ENCODE results near the gene DGKB.
A peak's percentile ranks its signal among the peaks of the same experiment; 100 is the strongest.

DGKB gene

GRCh38 chr7:14457568-14458453, 444.7 kb downstream of the DGKB start:
- DNase-seq (ENCODE audit: low spot score): peak; percentile 60

DNA sequence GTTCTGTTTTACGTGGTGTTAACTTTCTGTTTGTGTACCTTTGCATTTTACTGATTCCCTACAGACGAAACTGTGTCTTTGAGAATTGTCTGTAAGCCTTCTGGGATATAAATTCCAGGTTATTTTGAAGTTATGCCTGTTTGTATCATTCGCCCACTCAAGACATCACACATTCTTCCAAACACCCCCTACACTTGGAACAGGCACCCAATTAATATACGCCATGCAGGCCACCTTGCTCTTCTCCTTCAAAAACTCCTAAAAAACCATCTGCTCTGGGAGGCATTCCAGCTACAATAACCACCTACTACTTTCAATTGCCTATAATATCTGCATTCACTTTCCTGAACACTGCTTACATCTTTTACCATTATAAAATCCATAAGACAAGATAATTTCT, 453.3 kb downstream of the DGKB start:
- no peak for DNase-seq (ENCODE audit: low spot score)

DNA sequence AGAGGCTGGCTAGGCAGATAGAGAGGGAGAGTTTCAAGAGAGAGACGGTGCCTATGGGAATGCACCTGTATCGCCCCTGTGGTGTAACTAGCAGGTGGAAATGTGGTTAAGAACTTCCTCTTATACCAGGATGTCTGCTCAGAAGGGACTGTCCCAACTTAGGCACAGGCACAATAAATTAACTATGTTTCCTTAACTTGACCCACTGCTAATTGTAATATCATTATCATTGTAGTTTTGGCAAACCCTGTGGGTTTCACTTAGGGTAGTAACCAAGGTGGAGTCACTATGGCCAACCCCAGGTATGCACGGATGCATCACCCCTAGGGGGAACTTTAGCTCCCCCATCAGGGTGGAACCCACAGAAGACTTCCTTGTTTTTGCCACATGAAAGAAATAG, 455.7 kb downstream of the DGKB start:
- DNase-seq (ENCODE audit: low spot score): no peak

GRCh38 chr7:14446219-14446618, 456.3 kb downstream of the DGKB start:
- no peak for DNase-seq (ENCODE audit: low spot score)

GRCh38 chr7:14438366-14438765, 464.2 kb downstream of the DGKB start:
- DNase-seq (ENCODE audit: low spot score): no peak

GRCh38 chr7:14436878-14437277, 465.7 kb downstream of the DGKB start:
- no peak for DNase-seq (ENCODE audit: low spot score)

DNA sequence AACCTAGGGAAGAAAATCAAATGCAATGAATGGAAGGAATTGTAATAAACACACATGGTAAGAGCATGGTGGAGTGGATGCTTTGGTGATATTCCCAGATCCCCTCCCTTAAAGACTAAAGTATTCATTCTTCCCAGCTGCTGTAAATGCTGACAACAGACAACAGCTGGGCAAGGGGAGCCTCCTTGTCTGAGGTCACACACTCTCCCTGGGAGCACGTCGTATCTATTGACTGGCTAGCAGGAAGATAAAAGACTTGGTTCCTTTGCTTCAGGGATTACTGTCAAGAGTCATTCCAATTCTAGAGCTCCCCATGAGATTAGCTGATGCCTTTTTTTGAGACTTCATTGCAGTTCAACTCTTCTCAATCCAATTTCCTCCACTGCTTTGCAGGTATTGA, 469.6 kb downstream of the DGKB start:
- DNase-seq (ENCODE audit: low spot score): no peak

DNA sequence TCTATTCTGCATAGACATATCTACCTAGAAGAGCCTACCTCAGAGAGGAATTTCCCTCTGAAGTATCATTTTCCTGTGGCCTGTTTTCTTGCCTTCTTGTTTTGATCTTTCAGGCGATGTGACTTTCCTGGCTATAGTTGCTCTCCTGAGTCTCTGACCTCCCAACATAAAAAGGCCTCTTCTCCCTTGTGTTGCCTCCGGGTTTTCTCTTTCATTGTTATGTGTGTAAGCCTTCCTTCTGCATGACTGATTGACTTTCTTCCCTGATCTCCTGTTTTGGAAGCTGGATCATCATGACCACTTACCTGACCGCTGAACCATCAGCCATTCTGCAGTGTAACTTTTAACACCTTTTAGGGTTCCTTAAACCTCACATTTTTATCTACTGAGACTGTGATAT, 471.6 kb downstream of the DGKB start:
- DNase-seq (ENCODE audit: low spot score): no peak

DNA sequence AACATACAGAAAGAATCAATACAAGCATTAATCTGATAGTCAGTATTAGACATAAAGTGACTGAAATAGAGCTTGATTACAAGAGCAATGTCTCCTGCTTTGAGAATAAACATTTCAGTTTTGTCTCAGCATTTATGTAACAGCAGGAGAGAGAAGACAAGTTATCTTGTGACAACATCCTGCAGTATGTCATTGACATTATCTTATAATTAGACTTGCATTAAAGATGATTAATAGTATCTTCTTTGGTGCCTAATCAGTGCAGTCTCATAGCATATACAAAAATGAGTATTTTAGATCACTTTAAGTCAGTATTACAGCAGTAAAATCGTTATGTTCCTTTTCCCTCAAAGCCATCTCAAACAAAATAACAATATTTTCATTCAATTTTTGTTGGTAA, 477.0 kb downstream of the DGKB start:
- no peak for DNase-seq (ENCODE audit: low spot score)

DNA sequence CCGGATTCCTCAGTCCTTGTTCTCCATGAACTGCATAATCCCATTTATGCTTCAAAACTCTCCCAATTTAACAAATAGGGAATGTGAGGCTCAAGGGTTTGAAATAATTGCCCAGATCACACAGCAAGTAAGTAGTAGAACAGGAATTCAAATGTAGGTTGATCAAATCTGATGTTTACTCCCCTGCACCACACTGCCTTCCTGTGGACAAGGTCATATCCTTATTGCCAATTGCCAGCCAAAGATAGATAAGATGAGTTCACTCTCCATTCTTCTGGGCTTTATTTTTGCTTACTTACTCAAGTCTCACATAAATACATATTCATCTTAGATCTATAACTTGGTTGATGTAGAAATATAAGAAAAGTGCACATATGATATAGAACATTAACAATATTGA, 477.9 kb downstream of the DGKB start:
- no peak for DNase-seq (ENCODE audit: low spot score)

DNA sequence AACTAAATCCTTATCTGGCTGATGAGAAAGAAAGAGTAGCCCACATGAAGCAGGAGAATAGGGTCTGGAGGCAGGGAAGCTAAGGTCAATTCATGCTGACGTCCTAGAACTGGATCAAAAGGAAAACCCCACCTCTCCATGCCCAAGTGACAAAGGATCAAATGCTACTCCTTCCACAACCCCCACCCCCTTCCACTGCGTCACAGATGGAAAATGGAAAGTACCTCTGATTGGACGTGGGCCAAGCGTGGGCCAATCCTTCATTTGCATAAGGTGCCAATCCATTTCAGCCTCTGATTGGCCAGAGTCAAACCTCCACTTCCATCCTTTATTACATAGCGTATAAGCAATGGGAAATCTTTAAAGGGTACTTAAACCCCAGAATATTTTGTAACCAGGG, 481.8 kb downstream of the DGKB start:
- no peak for DNase-seq (ENCODE audit: low spot score)

GRCh38 chr7:14419531-14419930, 483.0 kb downstream of the DGKB start:
- no peak for DNase-seq (ENCODE audit: low spot score)

GRCh38 chr7:14418633-14419032, 483.9 kb downstream of the DGKB start:
- DNase-seq (ENCODE audit: low spot score): no peak

- DNase-seq (ENCODE audit: low spot score): peak; percentile 5
Observed at GRCh38 chr7:14414274-14414986, 488.1 kb downstream of the DGKB start.

- no peak for DNase-seq (ENCODE audit: low spot score)
Observed at GRCh38 chr7:14407246-14408015, 495.1 kb downstream of the DGKB start.

- DNase-seq (ENCODE audit: low spot score): no peak
Observed at GRCh38 chr7:14403587-14403986, 499.0 kb downstream of the DGKB start.

- no peak for DNase-seq (ENCODE audit: low spot score)
Observed at GRCh38 chr7:14400271-14400670, 502.3 kb downstream of the DGKB start.

- no peak for DNase-seq (ENCODE audit: low spot score)
Observed at GRCh38 chr7:14398526-14398925, 504.0 kb downstream of the DGKB start.

- DNase-seq (ENCODE audit: low spot score): no peak
Observed at GRCh38 chr7:14395860-14396259, 506.7 kb downstream of the DGKB start.

DNA sequence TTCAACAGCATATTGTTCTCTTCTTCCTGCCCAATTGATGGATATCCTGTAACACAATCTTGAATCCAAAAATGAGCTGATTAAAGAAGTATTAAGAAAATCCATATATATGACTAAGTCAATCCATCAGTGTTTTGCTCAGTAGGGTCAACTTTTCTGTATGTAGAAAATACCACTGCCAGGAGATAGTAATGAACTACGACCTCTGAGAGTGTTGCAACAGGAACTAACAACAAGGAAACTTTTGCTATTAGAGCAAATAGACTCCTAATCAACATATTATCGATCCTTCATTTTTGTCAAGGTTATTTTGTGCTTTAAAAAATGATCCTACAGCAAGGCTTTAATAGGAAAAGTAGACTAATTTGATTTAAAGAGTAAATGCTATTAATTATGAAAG, 507.8 kb downstream of the DGKB start:
- no peak for DNase-seq (ENCODE audit: low spot score)

- no peak for DNase-seq (ENCODE audit: low spot score)
Observed at GRCh38 chr7:14389595-14389994, 513.0 kb downstream of the DGKB start.

GRCh38 chr7:14389181-14389591, 513.4 kb downstream of the DGKB start:
- DNase-seq (ENCODE audit: low spot score): no peak

DNA sequence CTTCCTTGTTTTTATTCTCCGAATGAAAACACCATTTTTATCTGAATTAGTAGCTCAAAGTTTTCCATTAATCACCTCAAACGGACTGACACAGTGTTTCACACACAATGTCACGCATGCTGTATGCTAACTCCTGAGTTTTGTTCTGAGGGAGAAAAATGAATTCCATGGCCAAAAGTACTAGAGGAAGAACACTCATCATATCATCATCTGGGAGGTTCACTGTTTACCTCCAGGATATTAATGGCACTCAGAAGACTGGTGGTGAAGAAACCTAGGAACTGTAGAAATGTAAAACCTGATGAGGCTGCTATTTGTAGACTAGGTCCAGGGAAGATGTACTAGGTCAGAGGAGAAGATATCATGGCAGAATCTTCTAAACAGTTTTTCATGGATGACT, 517.5 kb downstream of the DGKB start:
- no peak for DNase-seq (ENCODE audit: low spot score)

Measured in putamen (tissue), 1 donor.